Upper lobe of left lung (tissue), 6 donors: ENCODE data around the gene ZNF280B. TPM values are rescaled to one million over a fixed set of nuclear protein-coding genes. Genes with fewer than 3 reads are reported as not detected.
"Not testable (repeated sequence)": the region's sequence is repeated elsewhere in the genome, so short reads cannot be mapped to it uniquely, and the experiment has no call there.

Experiments
- ATAC-seq, 2 donors: fragments of 200-7000 bp; cut with Tn5 transposase; one replicate each; pipeline ENCODE4 v1.9.1; 2022; ENCODE audit warnings: mild to moderate bottlenecking in 2 of 2, moderate library complexity in 2 of 2; ENCODE audit not compliant: low FRiP score in 2 of 2
- DNase-seq, 2 donors: peaks; one replicate each; pipeline ENCODE4 v3.0.0-alpha.2; 2019 to 2020
- H3K27ac ChIP-seq, 4 donors: fragments of 200-600 bp; sonication (generic); one replicate each; pipeline ENCODE4 v1.5.1; 2016 to 2019
- H3K27me3 ChIP-seq, 4 donors: fragments of 200-600 bp; sonication (generic); one replicate each; pipeline ENCODE4 v1.5.1; 2017 to 2019
- H3K36me3 ChIP-seq, 4 donors: fragments of 200-600 bp; sonication (generic); one replicate each; pipeline ENCODE4 v1.5.1; 2016 to 2019
- H3K4me1 ChIP-seq, 4 donors: fragments of 200-600 bp; sonication (generic); one replicate each; pipeline ENCODE4 v1.5.1; 2018 to 2019
- H3K4me3 ChIP-seq, 4 donors: fragments of 200-600 bp; sonication (generic); one replicate each; pipeline ENCODE4 v1.5.1; 2017 to 2019; ENCODE audit warnings: mild to moderate bottlenecking in 2 of 4, moderate library complexity in 1 of 4
- H3K9me3 ChIP-seq, 4 donors: fragments of 200-600 bp; sonication (generic); one replicate each; pipeline ENCODE4 v1.5.1; 2018 to 2019
- CTCF ChIP-seq, 6 experiments: fragments of 450-650 bp in 4 of 6; fragments of 200-600 bp in 2 of 6; sonication (generic) in 2 of 6; IDR thresholded peaks; one replicate each; pipeline ENCODE4 v1.5.1; 2016 to 2019; ENCODE audit warnings: antibody characterized with exemption in 6 of 6
- EP300 ChIP-seq, 4 donors: sonication (generic); formaldehyde crosslinking; IDR thresholded peaks; one replicate each; pipeline ENCODE4 v1.5.1; 2017; ENCODE audit warnings: antibody characterized with exemption in 4 of 4, control low read depth in 2 of 4
- POLR2A ChIP-seq, 4 donors: fragments of 450-650 bp; IDR thresholded peaks; one replicate each; pipeline ENCODE4 v1.5.1; 2016 to 2017; ENCODE audit warnings: antibody characterized with exemption in 4 of 4, mild to moderate bottlenecking in 2 of 4
- POLR2AphosphoS5 ChIP-seq, 2 donors: sonication (generic); formaldehyde crosslinking; IDR thresholded peaks; one replicate each; pipeline ENCODE4 v1.5.1; 2017; ENCODE audit warnings: antibody characterized with exemption in 2 of 2
- WGBS, 2 donors: methylation state at CpG; one replicate each; pipeline ENCODE4 v1.1.5; 2017 to 2018; 5-methylcytosine and 5-hydroxymethylcytosine counted together
- total RNA-seq, 6 donors: library from RNA; depleted of rRNA in 4 of 6; stranded (reverse); fragments of >200 nt in 4 of 6; gene quantifications; one replicate each; pipeline versions ENCODE4 v1.1.0 to v1.2.1, GENCODE V29; 2016 to 2021
- donor health status: DM: no; HTN: no; CAD: no; lungs with moderate emphysema.
- donor health status: DM: no; HTN: yes; CAD: no; lungs with severe emphysema.

Gene ZNF280B
- total RNA-seq, 6 donors from 2014 or later, result 0.22 to 0.98 (median 0.44) TPM; not detected in 1

GRCh38 chr22:22507743-22508273 lies 734 bp downstream of the ZNF280B start:
- no peak for DNase-seq
- WGBS, 2 donors, result 30 to 36% methylated on average over 13 of the region's 13 CpGs
- ATAC-seq, result no peak

GRCh38 chr22:22506736-22507135 lies 1.8 kb downstream of the ZNF280B start:
- peaks cover 0 to 14% (median 7%) of the 10 kb centered on the region in 4 donors for H3K9me3 ChIP-seq
- TF ChIP-seq CTCF (IDR thresholded peaks at IDR 0.05), result no peak
- WGBS, 2 donors, result 92 to 100% methylated on average over 1 of the region's 1 CpG

More at GRCh38 chr22:22507743-22508273, 734 bp downstream of the ZNF280B start:
- TF ChIP-seq EP300 (IDR thresholded peaks at IDR 0.05) (no peak), POLR2A (IDR thresholded peaks at IDR 0.05) (no peak), CTCF (IDR thresholded peaks at IDR 0.05) (no peak), POLR2AphosphoS5 (IDR thresholded peaks at IDR 0.05) (no peak)
- no peaks in the 10 kb centered on the region for H3K27me3 ChIP-seq
- no peaks in the 10 kb centered on the region for H3K36me3 ChIP-seq
- H3K27ac ChIP-seq, result no peak overlapping the region
- peaks cover 0 to 11% (median 2%) of the 10 kb centered on the region in 4 donors for H3K4me1 ChIP-seq
- peak overlapping the region in 3 of 4 donors; percentile 46 to 61 (median 54) for H3K4me3 ChIP-seq
- H3K9me3 ChIP-seq, result peaks cover 0 to 14% (median 7%) of the 10 kb centered on the region in 4 donors

GRCh38 chr22:22498267-22498666 lies 10.3 kb downstream of the ZNF280B start:
- WGBS, 2 donors, result 83 to 86% methylated on average over 2 of the region's 2 CpGs

More at GRCh38 chr22:22506736-22507135, 1.8 kb downstream of the ZNF280B start:
- Histone ChIP-seq H3K4me1 (peaks cover 0 to 11% (median 2%) of the 10 kb centered on the region in 4 donors), H3K27ac (no peak overlapping the region), H3K4me3 (no peak overlapping the region), H3K27me3 (no peaks in the 10 kb centered on the region), H3K36me3 (no peaks in the 10 kb centered on the region)
- no peak for ATAC-seq
- DNase-seq, result no peak

GRCh38 chr22:22491589-22491988 lies 17.0 kb downstream of the ZNF280B start:
- not testable (repeated sequence) for H3K9me3 ChIP-seq, H3K4me3 ChIP-seq, H3K36me3 ChIP-seq, ATAC-seq, H3K27ac ChIP-seq, H3K4me1 ChIP-seq, DNase-seq, H3K27me3 ChIP-seq
- 98 to 100% methylated on average over 3 of the region's 3 CpGs for WGBS, 2 donors

More at GRCh38 chr22:22498267-22498666, 10.3 kb downstream of the ZNF280B start:
- DNase-seq (no peak), ATAC-seq (no peak)
- no peak for TF ChIP-seq POLR2AphosphoS5 (IDR thresholded peaks at IDR 0.05)
- TF ChIP-seq POLR2A (IDR thresholded peaks at IDR 0.05), result no peak
- TF ChIP-seq EP300 (IDR thresholded peaks at IDR 0.05), result no peak
- no peak for TF ChIP-seq CTCF (IDR thresholded peaks at IDR 0.05)
- Histone ChIP-seq H3K4me1 (no peaks in the 10 kb centered on the region), H3K27ac (no peak overlapping the region), H3K9me3 (no peaks in the 10 kb centered on the region), H3K4me3 (no peak overlapping the region), H3K27me3 (no peaks in the 10 kb centered on the region), H3K36me3 (no peaks in the 10 kb centered on the region)

GRCh38 chr22:22488736-22489135 lies 19.8 kb downstream of the ZNF280B start:
- 94 to 95% methylated on average over 5 of the region's 5 CpGs for WGBS, 2 donors
- DNase-seq, result no peak
- no peak for ATAC-seq

More at GRCh38 chr22:22488736-22489135, 19.8 kb downstream of the ZNF280B start:
- no peak overlapping the region for H3K27ac ChIP-seq
- TF ChIP-seq POLR2AphosphoS5 (IDR thresholded peaks at IDR 0.05) (no peak), CTCF (IDR thresholded peaks at IDR 0.05) (no peak), EP300 (IDR thresholded peaks at IDR 0.05) (no peak), POLR2A (IDR thresholded peaks at IDR 0.05) (no peak)
- H3K27me3 ChIP-seq, result no peaks in the 10 kb centered on the region
- H3K9me3 ChIP-seq, result no peaks in the 10 kb centered on the region
- H3K4me3 ChIP-seq, result no peak overlapping the region
- no peaks in the 10 kb centered on the region for H3K4me1 ChIP-seq
- H3K36me3 ChIP-seq, result no peaks in the 10 kb centered on the region
